ENCODE data around the gene FBL. TPM values are rescaled to one million over a fixed set of nuclear protein-coding genes. Genes with fewer than 3 reads are reported as not detected.
"Not testable (repeated sequence)": the region's sequence is repeated elsewhere in the genome, so short reads cannot be mapped to it uniquely, and the experiment has no call there.

Gene FBL
- total RNA-seq, 3 donors from 2014 or later = 126 to 200 (median 155) TPM

GRCh38 chr19:39814595-39814994, 31.6 kb downstream of the FBL start:
- intact Hi-C loops (cut with DNase I, micrococcal nuclease) = no loop called here
- ATAC-seq (no peak), DNase-seq (no peak)
- Histone ChIP-seq H3K4me3 (no peak overlapping the region), H3K4me1 (ENCODE audit: low read depth) (no peaks in the 10 kb centered on the region), H3K36me3 (ENCODE audit: low read depth) (no peaks in the 10 kb centered on the region), H3K9me3 (no peaks in the 10 kb centered on the region)
- no peak for TF ChIP-seq CTCF (IDR thresholded peaks at IDR 0.05)

- DNase-seq; intact Hi-C loops (cut with DNase I, micrococcal nuclease); H3K4me3 ChIP-seq; H3K4me1 ChIP-seq (ENCODE audit: low read depth); H3K9me3 ChIP-seq; H3K36me3 ChIP-seq (ENCODE audit: low read depth); ATAC-seq: not testable (repeated sequence)
Measured at GRCh38 chr19:39814111-39814510, 32.1 kb downstream of the FBL start.

- H3K4me1 ChIP-seq (ENCODE audit: low read depth) = no peaks in the 10 kb centered on the region
- no peak for ATAC-seq
- no peaks in the 10 kb centered on the region for H3K36me3 ChIP-seq (ENCODE audit: low read depth)
- no peak for DNase-seq
- intact Hi-C loops (cut with DNase I, micrococcal nuclease) = no loop called here
- H3K9me3 ChIP-seq = no peaks in the 10 kb centered on the region
- no peak overlapping the region for H3K4me3 ChIP-seq
- TF ChIP-seq CTCF (IDR thresholded peaks at IDR 0.05) = no peak
Measured at GRCh38 chr19:39813264-39813993, 32.8 kb downstream of the FBL start.

- DNase-seq (no peak), ATAC-seq (no peak)
- Histone ChIP-seq H3K9me3 (no peaks in the 10 kb centered on the region), H3K36me3 (ENCODE audit: low read depth) (no peaks in the 10 kb centered on the region), H3K4me3 (no peak overlapping the region), H3K4me1 (ENCODE audit: low read depth) (no peaks in the 10 kb centered on the region)
- intact Hi-C loops (cut with DNase I, micrococcal nuclease) = no loop called here
- TF ChIP-seq CTCF (IDR thresholded peaks at IDR 0.05) = no peak
Measured at GRCh38 chr19:39811064-39811463, 35.1 kb downstream of the FBL start.

- no peak for TF ChIP-seq CTCF (IDR thresholded peaks at IDR 0.05)
- no peaks in the 10 kb centered on the region for H3K4me1 ChIP-seq (ENCODE audit: low read depth)
- intact Hi-C loops (cut with DNase I, micrococcal nuclease) = no loop called here
- ATAC-seq (no peak), DNase-seq (no peak)
- H3K9me3 ChIP-seq = no peaks in the 10 kb centered on the region
- H3K36me3 ChIP-seq (ENCODE audit: low read depth) = no peaks in the 10 kb centered on the region
- no peak overlapping the region for H3K4me3 ChIP-seq
Measured at GRCh38 chr19:39810424-39810823, 35.8 kb downstream of the FBL start.

- Histone ChIP-seq H3K4me3 (no peak overlapping the region), H3K9me3 (no peaks in the 10 kb centered on the region), H3K36me3 (ENCODE audit: low read depth) (no peaks in the 10 kb centered on the region), H3K4me1 (ENCODE audit: low read depth) (no peaks in the 10 kb centered on the region)
- intact Hi-C loops (cut with DNase I, micrococcal nuclease) = no loop called here
- ATAC-seq (no peak), DNase-seq (no peak)
- TF ChIP-seq CTCF (IDR thresholded peaks at IDR 0.05) = no peak
Measured at GRCh38 chr19:39809368-39809767, 36.8 kb downstream of the FBL start.

- H3K4me1 ChIP-seq (ENCODE audit: low read depth); H3K36me3 ChIP-seq (ENCODE audit: low read depth); H3K9me3 ChIP-seq; H3K4me3 ChIP-seq; ATAC-seq; DNase-seq; intact Hi-C loops (cut with DNase I, micrococcal nuclease): not testable (repeated sequence)
Measured at GRCh38 chr19:39808688-39809087, 37.5 kb downstream of the FBL start.

All from mucosa of descending colon (tissue), 3 donors.